Measurements from ENCODE around the gene ERAL1. TPM values are rescaled to one million over a fixed set of nuclear protein-coding genes. Genes with fewer than 3 reads are reported as not detected.

The ERAL1 gene
- total and polyA plus RNA-seq, 2 of the 13 experiments (the other 11 are each of a cell fraction or from before 2014, with no cell fraction given), result 46.9 to 72.2 TPM

GRCh38 chr17:28854457-28855335 is at the start of gene ERAL1 (continued):
- TF ChIP-seq IRF1 (CRISPR knock-in tag; IDR thresholded peaks at IDR 0.05; ENCODE audit: low read depth) (no peak), ZNF205 (CRISPR knock-in tag; IDR thresholded peaks at IDR 0.05) (peak; percentile 28; the same call in 1 of the 2 replicates), ATM (IDR thresholded peaks at IDR 0.05; ENCODE audit: borderline replicate concordance) (no peak), PBX3 (CRISPR knock-in tag; IDR thresholded peaks at IDR 0.05; ENCODE audit: borderline replicate concordance) (no peak), JUND (CRISPR knock-in tag; IDR thresholded peaks at IDR 0.05) (no peak), ZNF788 (CRISPR knock-in tag; IDR thresholded peaks at IDR 0.05; ENCODE audit: borderline replicate concordance) (peak; percentile 49; the same call in 1 of the 2 replicates), ZNF335 (CRISPR knock-in tag; IDR thresholded peaks at IDR 0.05) (peak; percentile 82; the same call in 1 of the 2 replicates), TFDP2 (CRISPR knock-in tag; IDR thresholded peaks at IDR 0.05) (peak; percentile 53), NBN (conservative IDR thresholded peaks at IDR 0.05) (no peak), ZFP36 (IDR thresholded peaks at IDR 0.05; ENCODE audit: borderline replicate concordance, low read depth, low read length, partially characterized antibody) (no peak), ZNF549 (CRISPR knock-in tag; IDR thresholded peaks at IDR 0.05) (no peak)
- TF ChIP-seq, protein P1, sequence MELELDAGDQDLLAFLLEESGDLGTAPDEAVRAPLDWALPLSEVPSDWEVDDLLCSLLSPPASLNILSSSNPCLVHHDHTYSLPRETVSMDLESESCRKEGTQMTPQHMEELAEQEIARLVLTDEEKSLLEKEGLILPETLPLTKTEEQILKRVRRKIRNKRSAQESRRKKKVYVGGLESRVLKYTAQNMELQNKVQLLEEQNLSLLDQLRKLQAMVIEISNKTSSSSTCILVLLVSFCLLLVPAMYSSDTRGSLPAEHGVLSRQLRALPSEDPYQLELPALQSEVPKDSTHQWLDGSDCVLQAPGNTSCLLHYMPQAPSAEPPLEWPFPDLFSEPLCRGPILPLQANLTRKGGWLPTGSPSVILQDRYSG (CRISPR knock-in tag; IDR thresholded peaks at IDR 0.05), result peak; percentile 47; the same call in 1 of the 2 replicates
- TF ChIP-seq, protein P2, sequence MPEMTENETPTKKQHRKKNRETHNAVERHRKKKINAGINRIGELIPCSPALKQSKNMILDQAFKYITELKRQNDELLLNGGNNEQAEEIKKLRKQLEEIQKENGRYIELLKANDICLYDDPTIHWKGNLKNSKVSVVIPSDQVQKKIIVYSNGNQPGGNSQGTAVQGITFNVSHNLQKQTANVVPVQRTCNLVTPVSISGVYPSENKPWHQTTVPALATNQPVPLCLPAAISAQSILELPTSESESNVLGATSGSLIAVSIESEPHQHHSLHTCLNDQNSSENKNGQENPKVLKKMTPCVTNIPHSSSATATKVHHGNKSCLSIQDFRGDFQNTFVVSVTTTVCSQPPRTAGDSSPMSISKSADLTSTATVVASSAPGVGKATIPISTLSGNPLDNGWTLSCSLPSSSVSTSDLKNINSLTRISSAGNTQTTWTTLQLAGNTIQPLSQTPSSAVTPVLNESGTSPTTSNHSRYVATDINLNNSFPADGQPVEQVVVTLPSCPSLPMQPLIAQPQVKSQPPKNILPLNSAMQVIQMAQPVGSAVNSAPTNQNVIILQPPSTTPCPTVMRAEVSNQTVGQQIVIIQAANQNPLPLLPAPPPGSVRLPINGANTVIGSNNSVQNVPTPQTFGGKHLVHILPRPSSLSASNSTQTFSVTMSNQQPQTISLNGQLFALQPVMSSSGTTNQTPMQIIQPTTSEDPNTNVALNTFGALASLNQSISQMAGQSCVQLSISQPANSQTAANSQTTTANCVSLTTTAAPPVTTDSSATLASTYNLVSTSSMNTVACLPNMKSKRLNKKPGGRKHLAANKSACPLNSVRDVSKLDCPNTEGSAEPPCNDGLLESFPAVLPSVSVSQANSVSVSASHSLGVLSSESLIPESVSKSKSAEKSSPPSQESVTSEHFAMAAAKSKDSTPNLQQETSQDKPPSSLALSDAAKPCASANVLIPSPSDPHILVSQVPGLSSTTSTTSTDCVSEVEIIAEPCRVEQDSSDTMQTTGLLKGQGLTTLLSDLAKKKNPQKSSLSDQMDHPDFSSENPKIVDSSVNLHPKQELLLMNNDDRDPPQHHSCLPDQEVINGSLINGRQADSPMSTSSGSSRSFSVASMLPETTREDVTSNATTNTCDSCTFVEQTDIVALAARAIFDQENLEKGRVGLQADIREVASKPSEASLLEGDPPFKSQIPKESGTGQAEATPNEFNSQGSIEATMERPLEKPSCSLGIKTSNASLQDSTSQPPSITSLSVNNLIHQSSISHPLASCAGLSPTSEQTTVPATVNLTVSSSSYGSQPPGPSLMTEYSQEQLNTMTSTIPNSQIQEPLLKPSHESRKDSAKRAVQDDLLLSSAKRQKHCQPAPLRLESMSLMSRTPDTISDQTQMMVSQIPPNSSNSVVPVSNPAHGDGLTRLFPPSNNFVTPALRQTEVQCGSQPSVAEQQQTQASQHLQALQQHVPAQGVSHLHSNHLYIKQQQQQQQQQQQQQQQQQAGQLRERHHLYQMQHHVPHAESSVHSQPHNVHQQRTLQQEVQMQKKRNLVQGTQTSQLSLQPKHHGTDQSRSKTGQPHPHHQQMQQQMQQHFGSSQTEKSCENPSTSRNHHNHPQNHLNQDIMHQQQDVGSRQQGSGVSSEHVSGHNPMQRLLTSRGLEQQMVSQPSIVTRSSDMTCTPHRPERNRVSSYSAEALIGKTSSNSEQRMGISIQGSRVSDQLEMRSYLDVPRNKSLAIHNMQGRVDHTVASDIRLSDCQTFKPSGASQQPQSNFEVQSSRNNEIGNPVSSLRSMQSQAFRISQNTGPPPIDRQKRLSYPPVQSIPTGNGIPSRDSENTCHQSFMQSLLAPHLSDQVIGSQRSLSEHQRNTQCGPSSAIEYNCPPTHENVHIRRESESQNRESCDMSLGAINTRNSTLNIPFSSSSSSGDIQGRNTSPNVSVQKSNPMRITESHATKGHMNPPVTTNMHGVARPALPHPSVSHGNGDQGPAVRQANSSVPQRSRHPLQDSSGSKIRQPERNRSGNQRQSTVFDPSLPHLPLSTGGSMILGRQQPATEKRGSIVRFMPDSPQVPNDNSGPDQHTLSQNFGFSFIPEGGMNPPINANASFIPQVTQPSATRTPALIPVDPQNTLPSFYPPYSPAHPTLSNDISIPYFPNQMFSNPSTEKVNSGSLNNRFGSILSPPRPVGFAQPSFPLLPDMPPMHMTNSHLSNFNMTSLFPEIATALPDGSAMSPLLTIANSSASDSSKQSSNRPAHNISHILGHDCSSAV (CRISPR knock-in tag; IDR thresholded peaks at IDR 0.05; ENCODE audit: borderline replicate concordance), result no peak
- TF ChIP-seq, protein P3, sequence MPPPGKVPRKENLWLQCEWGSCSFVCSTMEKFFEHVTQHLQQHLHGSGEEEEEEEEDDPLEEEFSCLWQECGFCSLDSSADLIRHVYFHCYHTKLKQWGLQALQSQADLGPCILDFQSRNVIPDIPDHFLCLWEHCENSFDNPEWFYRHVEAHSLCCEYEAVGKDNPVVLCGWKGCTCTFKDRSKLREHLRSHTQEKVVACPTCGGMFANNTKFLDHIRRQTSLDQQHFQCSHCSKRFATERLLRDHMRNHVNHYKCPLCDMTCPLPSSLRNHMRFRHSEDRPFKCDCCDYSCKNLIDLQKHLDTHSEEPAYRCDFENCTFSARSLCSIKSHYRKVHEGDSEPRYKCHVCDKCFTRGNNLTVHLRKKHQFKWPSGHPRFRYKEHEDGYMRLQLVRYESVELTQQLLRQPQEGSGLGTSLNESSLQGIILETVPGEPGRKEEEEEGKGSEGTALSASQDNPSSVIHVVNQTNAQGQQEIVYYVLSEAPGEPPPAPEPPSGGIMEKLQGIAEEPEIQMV (CRISPR knock-in tag; IDR thresholded peaks at IDR 0.05; ENCODE audit: low read depth), result no peak

Data from HepG2 (cell line).